GM18502 (cell line): ENCODE results near the gene USP3.

Source experiments
- ATAC-seq: cut with Tn5 transposase; IDR thresholded peaks from one replicate; pipeline ENCODE4 v1.9.1; 2021; ENCODE audit warnings: mild to moderate bottlenecking; ENCODE audit not compliant: unreplicated experiment, poor library complexity

Gene USP3

DNA sequence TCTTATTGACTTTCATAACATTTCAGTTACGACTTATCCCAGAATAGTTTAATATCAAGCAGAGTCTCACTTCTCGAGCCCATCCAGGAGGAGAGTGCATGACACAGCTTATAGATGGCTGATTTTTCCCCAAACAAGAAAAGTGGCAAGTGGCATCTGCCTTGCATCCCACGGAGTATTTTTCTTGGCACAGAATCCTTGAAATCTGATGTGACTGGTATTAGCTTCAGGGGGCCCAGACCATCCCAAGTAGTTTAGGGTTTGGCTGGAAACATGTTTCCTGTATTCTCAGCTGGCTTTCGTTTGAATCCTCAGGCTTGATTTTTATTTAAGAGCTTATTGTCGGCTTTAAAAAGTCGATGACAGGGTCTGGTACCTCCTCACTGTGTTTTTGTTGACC is 72.0 kb downstream of the USP3 start:
- ATAC-seq = no peak

GRCh38 chr15:63582179-63582578 is 77.8 kb downstream of the USP3 start:
- ATAC-seq = no peak

DNA sequence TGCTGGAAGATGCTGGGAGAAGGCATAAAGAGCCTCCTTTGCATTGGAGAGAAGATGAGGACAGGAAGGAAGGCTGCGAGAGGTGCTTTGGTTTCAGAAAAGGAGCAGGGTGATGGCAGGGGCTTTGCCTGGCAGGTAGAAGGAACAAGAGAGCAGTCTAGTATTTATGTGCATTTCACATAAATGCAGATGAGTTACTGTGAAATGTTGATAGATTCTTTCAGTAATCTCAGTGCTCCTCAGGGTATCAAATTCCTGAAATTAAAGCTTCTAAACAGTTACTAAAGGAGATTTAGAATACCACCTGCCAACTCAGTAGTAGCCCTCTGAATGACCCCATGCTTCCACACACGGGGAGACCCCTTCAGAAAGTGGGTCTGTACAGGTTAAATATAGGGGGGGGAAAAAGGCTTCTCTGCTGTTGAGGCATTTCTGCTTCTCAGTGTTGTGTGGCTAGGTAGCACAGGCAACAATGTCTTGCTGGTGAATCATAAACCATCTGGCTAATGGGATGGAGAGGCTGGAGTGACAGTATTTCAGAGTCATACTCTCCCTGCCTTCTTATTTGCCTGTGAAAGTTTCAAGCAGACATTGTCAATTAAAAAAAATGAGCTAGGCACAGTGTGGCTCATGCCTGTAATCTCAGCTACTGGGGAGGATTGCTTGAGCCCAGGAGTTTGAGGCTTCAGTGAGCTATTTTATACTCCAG is 78.5 kb downstream of the USP3 start:
- no peak for ATAC-seq

DNA sequence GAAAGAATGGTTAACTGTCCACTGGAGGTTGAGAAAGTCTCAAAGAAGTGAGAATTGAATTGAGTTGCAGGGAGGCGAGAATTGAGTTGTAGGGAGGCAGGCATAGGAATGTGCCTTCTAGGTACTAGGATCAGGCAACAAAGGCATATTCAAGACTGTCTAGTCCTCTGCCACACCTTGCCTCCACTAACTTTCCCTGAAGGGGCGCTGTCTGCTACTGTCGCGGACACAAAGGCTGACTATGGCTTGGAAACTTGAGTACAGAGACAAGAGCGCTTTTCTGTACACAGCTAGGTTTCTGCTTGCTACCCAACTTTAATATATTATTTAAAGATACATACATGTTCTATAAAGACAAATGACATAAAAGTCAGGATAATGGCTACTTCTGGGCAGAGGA is 82.4 kb downstream of the USP3 start:
- no peak for ATAC-seq

GRCh38 chr15:63587527-63587926 is 83.1 kb downstream of the USP3 start:
- no peak for ATAC-seq

DNA sequence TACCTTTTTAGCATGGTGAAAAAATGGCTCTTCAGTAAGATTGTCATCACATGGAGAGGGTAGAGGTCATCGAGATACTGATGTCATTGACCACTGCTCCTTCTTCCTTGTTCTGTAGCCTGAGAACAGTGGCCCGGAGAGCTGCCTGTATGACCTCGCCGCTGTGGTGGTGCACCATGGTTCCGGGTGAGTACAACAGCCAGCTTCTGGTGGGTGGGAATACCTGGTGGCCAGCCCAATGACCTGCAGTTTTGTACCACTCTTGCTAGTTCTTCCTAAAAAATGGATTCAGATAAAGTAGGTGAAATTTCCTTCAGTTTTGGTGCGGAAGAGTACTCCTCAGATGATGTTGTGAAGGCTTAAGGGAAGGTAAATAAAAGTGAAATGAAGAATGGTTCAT is 84.4 kb downstream of the USP3 start:
- ATAC-seq = no peak

GRCh38 chr15:63593705-63594671 is 89.6 kb downstream of the USP3 start:
- no peak for ATAC-seq

DNA sequence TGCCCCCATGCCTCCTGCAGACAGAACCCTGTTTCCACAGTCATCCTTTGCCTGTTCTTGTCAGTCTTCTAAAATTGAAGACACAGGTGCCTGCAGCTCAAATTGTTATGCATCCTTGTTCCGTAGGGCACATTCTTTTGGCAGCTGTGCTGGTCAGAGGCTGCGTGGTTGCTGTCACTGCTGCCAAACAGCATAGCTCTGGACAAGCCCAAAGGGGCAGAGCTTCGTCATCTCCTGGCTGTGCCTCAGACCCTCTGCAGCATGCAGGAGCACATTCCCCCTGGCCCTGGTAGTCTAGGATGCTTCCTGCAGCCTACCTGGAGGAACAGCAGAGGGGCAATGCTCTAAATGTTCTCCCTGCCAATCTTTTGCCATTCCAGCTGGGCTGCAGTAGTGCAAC is 90.7 kb downstream of the USP3 start:
- no peak for ATAC-seq

DNA sequence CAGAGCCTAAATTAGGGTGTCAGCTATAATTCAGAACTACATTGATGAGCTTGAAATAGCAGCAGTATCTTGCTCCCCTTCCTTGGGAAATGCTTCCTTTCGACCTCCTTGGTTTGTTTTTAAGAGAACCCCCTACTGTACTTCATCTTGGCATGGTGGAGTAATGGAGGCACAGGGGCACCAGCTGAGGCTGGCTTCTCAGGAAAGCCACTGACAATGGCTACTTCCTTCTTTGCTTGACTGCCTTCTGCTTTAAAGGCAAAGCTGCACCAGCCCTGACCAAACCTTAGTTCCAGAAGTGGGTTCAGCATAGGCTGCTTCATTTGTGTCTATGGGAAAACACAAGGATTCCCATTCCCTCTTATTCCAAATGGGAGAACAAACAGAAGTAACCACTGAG is 91.3 kb downstream of the USP3 start:
- no peak for ATAC-seq

DNA sequence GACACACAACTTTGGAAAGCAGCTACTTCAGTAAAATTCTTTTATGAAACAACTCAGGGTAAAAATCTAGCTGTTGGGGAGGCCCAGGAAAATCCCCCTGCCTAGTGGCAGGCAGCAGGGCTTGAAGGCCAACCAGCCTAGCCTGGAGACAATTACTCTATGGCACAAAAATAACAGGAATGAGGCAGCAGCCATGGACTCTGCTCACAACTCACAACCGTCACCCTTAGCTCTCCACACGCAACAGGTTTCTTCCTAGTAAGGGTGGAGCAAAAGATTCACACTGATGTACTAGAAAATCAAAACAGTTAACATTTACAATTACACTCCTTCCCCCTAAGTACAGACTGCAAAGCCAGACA is 92.3 kb downstream of the USP3 start:
- ATAC-seq = no peak

DNA sequence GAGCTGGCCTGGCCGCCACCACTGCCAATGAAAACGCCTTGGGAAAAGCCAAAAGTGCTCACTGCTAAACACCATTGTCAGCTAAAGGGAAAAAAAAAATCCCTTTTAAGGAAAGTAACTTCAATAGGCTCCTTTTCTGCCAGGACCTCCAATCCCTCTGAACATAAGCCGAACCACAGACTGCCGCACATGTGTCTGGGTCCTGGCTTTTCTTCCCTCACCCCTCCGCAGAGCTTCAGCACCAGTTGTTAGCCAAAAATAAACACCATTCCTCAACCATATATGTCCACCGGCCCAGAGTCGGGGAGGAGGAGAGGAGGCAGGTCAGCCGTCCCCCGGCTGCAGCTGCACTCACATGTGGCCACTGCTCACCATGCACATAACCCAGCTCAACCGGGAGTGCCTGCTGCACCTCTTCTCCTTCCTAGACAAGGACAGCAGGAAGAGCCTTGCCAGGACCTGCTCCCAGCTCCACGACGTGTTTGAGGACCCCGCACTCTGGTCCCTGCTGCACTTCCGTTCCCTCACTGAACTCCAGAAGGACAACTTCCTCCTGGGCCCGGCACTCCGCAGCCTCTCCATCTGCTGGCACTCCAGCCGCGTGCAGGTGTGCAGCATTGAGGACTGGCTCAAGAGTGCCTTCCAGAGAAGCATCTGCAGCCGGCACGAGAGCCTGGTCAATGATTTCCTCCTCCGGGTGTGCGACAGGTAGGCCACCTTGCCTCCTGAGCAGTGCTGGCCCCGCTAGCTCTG is 92.8 kb downstream of the USP3 start, which contains the start of gene FBXL22:
FBXL22 (plus strand) TSS at position 350 of the 753 bp plus-strand sequence; CDS start at position 356, 6 bp downstream.
- no peak for ATAC-seq

GRCh38 chr15:63597821-63598220 is 93.4 kb downstream of the USP3 start:
- ATAC-seq = no peak

DNA sequence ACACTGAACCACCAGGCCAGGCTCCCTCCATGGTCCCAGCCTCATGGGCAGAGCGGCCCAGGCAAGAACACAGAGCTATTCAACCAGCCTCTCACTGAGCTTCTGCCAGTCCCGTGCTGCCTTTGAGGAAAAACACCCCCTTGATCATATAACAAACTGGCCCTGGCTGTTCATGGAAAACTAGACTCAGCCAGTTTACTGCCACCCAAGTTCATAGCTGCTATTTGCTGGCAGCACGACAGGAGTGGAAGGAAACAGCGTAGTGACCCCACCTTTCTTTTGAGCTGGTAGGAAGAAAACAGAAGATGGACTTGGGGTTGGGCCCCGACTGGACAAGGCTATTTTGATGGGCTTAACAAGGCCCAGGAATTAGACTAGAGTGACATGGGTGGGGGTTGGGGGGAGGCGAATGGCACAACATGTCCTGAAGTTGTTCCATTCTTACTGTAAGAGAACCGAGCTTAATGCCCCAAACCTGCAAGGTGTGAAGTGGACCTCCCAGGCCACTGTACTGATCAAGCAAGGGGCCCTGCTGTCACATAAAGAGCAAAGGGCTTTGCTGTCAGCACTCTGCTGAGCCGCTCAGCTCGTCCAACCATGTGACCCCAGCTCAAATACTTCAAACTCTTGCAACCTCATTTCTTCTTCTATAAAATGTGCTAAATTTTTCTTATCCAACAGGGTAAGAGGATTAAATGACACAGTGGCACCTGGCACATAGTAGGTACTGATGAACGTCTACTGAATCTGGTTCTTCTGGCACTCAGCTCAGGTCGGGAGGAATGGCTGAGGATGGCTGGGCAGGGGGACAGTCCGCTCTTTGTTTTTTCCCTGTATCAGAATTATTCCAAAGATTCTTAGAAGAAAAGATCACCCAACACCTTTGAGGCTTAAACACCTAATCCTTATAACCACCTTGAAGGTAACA is 94.3 kb downstream of the USP3 start:
- no peak for ATAC-seq

- no peak for ATAC-seq
These were observed 95.1 kb downstream of the USP3 start for GRCh38 chr15:63599401-63600000.

DNA sequence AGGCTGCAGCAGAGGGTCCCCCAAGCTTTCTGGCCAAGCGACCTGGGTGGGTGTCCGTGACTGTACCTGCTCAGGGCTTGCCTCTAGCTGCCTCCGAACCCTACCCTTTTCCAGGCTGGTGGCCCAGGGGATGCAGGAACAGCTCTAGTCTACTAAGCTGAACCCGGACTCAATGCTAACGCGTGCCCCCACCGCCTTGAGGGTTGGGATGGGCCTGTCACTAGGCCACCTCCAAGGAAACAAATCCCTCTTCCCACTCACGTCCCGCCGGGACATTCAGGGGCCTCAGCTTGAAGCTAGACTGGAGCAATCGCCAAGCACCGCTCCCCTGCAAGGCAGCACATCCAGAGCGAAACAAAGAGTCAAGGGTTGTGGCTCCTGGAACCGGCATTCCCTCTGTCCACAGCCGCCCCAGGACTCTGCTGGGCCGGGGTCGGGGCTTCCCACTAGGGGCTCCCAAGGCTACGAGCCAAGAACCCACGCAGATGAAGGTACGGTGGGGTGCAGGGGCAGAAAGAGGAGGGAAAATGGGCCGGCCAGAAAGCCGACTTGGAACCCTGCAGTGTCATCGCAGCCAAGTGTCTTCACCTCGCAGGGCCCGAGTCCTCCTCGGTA is 95.7 kb downstream of the USP3 start:
- ATAC-seq = peak; percentile 12

DNA sequence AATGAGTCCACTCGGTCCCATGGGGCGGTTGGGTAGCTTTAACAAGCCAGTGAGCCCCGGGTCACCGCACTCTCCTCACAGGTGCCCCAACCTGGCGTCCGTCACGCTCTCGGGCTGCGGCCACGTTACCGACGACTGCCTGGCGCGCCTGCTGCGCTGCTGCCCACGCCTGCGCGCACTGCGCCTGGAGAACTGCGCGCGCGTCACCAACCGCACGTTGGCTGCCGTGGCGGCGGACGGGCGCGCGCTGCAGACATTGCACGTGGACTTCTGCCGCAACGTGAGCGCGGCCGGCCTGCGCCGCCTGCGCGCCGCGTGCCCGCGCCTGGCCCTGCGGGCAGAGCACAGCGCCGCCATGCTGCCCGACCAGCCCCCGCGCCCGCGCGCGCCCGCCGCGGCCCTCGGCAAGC is 96.2 kb downstream of the USP3 start:
- peak; percentile 67 for ATAC-seq

- ATAC-seq = peak; percentile 13
These were observed 96.8 kb downstream of the USP3 start for GRCh38 chr15:63601026-63601703.

DNA sequence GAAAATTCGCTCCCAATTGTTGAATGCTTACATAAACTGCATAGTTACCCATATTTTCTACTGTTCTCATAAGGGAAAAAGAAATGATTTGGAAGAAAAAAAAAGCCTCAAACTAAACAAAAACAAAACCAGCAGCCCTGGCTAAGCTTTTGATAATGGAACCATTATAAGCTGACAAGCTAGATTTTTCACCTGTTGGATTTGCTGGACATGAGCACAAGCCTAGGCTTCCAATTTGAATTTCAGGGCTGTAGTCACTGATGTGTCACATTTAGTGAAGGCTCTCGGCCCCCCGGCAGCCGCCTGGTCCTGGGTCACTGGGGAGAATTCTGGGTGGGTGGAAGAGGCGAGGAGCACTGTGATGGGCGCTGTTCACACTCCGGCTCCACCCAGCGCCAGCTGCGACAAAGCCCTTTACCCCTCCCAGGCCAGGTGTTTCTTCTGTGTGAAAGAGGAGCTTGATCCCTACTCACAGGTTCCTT is 97.4 kb downstream of the USP3 start:
- ATAC-seq = no peak
